Left hindlimb (tissue), 1 donor: ENCODE results near the gene VWA3B.
A peak's percentile ranks its signal among the peaks of the same experiment; 100 is the strongest.
"Not testable (repeated sequence)": the region's sequence is repeated elsewhere in the genome, so short reads cannot be mapped to it uniquely, and the experiment has no call there.

Experiments
- DNase-seq: peaks from one replicate; pipeline ENCODE4 v3.0.0-alpha.2; 2018

The VWA3B gene, protein sequence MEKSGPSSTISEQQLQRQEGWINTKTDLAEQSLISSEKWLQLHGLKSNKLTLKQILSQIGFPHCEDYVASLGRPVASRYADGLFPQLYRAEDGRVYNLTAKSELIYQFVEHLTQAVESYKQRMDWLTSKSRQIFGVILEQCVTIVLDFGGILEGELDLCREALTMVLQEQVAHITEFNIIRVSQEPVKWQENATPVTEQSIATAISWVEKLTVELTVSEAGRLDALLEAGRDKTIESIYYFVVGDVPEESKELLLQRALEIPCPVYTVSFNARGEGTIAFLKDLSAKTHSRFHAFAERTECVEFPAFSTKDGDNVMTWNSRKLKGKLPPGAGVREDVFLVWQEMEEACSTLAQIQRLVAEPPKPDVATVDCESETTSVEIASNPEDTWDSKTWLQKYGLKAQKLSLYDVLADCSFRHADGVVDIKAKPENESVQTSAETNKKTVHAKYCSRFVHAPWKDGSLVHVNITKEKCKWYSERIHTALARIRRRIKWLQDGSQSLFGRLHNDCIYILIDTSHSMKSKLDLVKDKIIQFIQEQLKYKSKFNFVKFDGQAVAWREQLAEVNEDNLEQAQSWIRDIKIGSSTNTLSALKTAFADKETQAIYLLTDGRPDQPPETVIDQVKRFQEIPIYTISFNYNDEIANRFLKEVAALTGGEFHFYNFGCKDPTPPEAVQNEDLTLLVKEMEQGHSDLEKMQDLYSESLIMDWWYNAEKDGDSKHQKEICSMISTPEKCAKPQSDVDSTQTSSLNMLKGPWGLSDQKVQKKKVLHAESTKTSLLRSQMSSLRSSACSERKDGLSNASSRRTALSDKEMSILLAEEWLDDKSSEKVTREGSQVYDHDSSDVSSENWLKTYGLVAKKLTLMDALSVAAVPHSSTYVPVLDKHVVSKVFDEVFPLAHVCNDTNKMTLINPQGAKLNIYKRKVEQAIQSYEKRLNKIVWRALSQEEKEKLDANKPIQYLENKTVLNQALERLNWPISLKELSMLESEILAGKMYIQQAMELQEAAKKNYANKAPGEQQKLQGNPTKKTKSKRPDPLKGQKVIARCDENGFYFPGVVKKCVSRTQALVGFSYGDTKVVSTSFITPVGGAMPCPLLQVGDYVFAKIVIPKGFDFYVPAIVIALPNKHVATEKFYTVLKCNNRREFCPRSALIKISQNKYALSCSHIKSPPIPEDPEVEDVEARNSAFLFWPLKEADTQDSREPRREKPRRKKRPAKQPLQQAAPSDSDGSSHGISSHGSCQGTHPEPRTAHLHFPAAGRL (N-terminal part only)

GRCh38 chr2:98086491-98087446 lies at the start of gene VWA3B:
VWA3B (plus strand) TSS chr2:98087167; CDS start chr2:98093093, 5,926 bp downstream.
- peak; percentile 66 for DNase-seq

GRCh38 chr2:98037206-98037605 lies 49.8 kb upstream of the VWA3B start:
- no peak for DNase-seq

DNA sequence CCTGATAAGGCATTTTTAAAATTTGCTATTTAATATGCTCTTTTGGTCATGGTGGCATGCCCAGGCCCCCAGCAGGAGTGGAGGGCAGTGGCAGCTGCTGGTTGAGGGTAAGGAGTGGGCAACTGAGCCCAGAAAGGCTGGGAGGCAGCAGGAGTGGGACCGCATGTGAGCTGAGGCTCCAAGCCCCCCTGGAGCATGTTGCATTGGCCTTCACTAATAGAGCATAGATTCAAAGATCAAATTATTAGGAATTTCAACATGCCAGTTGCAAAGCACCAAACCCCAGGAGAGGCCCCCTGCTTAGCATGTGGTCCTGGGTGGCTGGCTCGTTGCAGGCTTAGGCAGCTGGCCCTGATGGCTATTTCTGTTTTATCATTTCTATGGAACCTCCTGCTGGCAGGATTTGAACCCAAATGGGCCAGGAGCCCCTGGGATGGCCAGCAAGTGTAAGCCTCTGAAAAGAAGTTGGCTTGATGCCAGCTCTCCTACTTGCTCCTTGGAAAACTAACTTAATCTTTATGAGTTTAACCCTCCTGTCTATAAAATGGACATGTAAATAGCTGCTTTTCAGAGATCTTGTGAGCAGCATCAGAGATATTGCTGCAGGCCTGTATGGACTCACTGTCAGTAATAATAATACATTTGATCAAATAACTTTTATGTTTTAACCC lies 49.2 kb upstream of the VWA3B start:
- DNase-seq, result no peak

DNA sequence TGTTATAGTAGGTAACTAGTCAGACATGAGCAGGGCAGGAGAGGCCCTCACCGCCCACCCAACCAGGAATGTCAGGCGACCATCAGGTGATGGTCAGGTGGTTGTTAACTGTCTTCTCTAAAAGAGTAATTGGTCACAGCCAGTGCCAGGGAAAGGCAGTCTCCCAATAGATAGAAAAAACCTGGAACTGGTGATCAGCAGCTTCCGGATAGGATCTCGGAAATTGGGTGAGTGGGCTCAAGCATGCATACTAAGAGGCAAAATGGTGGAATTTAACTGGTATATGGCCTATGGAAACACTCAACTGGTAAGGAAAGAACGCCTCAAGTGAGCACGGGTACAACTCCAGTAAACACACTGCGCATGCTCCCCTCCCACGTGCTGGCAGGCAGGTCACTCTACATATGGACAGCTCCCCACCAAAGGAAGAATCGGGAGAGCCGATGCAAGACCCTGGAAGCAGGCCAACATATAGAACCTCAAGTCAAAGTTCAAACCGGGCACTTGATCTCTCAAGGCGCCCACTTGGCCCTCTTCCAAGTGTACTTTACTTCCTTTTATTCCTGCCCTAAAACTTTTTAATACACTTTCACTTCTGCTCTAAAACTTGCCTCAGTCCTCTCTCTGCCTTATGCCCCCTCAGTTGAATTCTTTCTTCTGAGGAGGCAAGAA lies 47.7 kb upstream of the VWA3B start:
- no peak for DNase-seq

GRCh38 chr2:98040331-98040939 lies 46.5 kb upstream of the VWA3B start:
- DNase-seq, result no peak

GRCh38 chr2:98043101-98043500 lies 43.9 kb upstream of the VWA3B start:
- no peak for DNase-seq

GRCh38 chr2:98044730-98045129 lies 42.2 kb upstream of the VWA3B start:
- DNase-seq, result not testable (repeated sequence)

DNA sequence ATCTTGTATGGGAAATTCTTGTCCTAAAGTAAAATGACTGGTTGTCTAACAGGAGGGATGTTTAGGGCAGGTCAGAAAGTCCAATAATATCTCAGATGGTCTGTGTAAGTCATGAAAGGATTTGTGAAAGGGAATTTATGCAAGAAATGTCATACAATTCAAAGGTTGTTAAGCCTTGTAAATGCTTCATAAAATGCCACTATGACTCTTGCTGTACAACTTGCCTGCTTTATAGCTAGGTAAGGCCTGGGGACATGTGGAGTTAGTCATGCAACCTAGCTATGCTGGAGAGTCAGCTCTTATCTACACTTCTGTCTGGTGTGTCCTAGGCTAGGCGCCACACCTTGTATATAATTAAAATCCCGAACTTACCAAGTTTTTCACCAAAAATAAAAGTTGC lies 36.9 kb upstream of the VWA3B start:
- DNase-seq, result no peak

GRCh38 chr2:98058191-98058975 lies 28.6 kb upstream of the VWA3B start:
- DNase-seq, result no peak

- DNase-seq, result no peak
Observed at GRCh38 chr2:98060277-98060676, 26.7 kb upstream of the VWA3B start.

GRCh38 chr2:98063291-98063854 lies 23.6 kb upstream of the VWA3B start:
- no peak for DNase-seq

DNA sequence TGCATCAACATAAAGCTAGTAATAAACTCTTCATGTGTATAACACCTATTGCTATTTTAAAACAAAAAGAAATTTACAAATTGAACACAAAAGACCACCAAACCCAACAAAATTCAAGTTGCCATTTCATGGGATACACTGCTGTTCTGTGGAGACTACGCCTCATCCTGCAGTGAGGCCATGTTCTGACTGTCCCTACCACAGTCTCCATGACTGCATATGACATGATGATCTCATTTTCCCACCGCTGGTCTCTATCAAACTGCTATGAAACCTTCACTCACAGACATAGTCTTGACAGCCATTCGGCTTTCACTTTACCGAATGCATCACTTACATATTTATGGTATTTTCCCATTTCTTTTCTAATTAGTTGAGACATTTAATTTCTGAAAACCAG lies 21.2 kb upstream of the VWA3B start:
- no peak for DNase-seq

DNA sequence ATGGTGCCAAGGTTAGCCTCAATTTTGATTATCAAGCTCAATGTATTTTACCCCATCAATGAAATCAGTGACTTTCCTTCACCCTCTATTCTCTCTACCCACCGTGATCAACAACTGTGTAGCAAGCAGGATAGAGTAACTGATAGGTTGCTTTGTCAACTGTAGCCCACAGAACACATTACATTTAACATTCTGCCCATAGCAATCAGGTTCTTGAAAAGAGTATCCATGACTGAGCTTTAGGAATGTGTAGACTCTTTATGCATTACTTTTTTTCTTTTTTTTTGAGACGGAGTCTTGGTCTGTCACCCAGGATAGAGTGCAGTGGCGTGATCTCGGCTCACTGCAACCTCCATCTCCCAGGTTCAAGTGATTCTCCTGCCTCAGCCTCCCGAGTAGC lies 19.8 kb upstream of the VWA3B start:
- no peak for DNase-seq

- no peak for DNase-seq
Observed at GRCh38 chr2:98070081-98070480, 16.9 kb upstream of the VWA3B start.

- no peak for DNase-seq
Observed at GRCh38 chr2:98072442-98072841, 14.5 kb upstream of the VWA3B start.

DNA sequence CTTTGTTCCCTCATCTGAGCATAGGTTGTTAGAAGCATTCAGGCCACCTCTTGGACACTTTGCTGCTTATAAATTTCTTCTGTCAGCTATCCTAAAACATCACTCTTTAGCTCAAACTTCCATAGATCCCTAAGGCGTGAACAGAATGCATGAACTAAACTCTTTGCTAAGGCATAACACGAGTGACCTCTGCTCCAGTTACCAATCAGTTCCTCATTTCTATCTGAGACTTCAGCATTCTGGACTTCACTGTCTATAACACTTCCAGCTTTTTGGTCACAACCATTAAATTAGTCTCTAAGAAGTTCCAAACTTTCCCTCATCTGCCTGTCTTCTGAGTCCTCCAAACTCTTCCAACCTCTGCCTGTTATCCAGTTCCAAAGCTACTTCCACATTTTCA lies 8.3 kb upstream of the VWA3B start:
- no peak for DNase-seq

DNA sequence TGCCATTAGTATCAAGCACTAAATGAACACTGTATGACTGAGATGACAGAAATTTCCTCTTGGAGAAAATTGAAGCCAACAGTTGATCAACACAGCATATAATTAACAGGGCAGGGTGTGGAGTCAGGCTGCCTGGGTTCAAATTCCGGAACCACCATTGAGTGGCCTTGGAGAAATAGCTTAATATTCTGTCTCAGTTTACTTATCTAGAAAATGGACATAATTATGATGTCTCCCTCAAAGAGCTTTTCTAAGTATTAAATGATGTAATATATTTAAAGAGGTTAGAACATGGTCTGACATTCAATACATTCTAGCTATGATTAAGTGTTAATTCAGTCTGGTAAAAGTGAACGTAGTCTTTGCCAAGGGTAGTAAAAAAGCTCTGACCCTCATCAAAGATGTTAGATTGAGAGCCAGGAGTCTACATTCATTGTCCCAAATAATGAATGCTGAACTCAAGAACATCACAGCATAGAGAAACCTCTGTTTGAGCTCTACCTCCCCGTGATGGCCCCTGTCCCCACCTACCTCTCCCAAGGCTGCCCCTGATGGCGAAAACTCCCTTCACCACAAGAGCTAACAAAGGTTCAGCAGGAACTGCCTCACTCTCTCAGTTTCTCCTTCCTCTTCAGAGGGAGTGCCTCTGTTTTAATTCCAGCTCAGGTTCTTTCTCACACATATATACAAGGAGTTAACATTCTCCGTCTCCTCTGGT lies 2.7 kb upstream of the VWA3B start:
- DNase-seq, result no peak

- DNase-seq, result no peak
Observed at GRCh38 chr2:98084869-98085238, 2.1 kb upstream of the VWA3B start.

DNA sequence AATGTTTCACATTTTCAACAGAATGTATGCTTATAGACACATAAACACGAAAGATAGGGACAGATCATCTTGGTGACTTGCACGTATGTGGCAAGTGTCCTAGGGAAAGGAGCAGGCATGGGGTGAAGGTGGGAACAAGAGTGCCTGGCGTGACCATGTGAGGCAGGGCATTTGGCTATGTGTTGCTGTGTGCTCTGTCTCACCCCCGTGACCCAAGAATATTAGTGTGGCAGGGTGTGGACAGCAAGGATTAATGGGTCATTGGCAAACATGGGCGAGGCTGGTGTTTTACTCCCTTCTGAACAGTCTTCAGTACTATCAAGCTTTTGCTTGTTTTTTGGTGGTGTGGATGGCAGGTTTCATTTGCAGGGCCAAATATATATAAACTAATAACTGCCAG lies 1.3 kb upstream of the VWA3B start:
- DNase-seq, result no peak
